ENCODE results near the gene KISS1.

KISS1 gene

GRCh38 chr1:204190212-204191211 is 5.8 kb downstream of the KISS1 start:
- peak; percentile 65 for DNase-seq

GRCh38 chr1:204188959-204189639 is 7.2 kb downstream of the KISS1 start:
- DNase-seq, result no peak

GRCh38 chr1:204186597-204186996 is 9.7 kb downstream of the KISS1 start:
- no peak for DNase-seq

- no peak for DNase-seq
These were observed 15.2 kb downstream of the KISS1 start for GRCh38 chr1:204181116-204181515.

- DNase-seq, result no peak
These were observed 16.2 kb downstream of the KISS1 start for GRCh38 chr1:204180133-204180532.

GRCh38 chr1:204178487-204179281 is 17.6 kb downstream of the KISS1 start:
- DNase-seq, result no peak

GRCh38 chr1:204177133-204177532 is 19.2 kb downstream of the KISS1 start:
- no peak for DNase-seq

GRCh38 chr1:204176049-204176448 is 20.2 kb downstream of the KISS1 start:
- no peak for DNase-seq

GRCh38 chr1:204174958-204175357 is 21.3 kb downstream of the KISS1 start:
- no peak for DNase-seq

GRCh38 chr1:204172404-204173029 is 23.8 kb downstream of the KISS1 start:
- DNase-seq, result no peak

GRCh38 chr1:204171751-204172178 is 24.5 kb downstream of the KISS1 start:
- peak; percentile 85 for DNase-seq

- no peak for DNase-seq
These were observed 25.7 kb downstream of the KISS1 start for GRCh38 chr1:204170494-204171155.

- no peak for DNase-seq
These were observed 26.4 kb downstream of the KISS1 start for GRCh38 chr1:204169858-204170257.

- DNase-seq, result no peak
These were observed 28.6 kb downstream of the KISS1 start for GRCh38 chr1:204167730-204168129.

GRCh38 chr1:204166219-204166618 is 30.1 kb downstream of the KISS1 start, which contains the start of gene REN:
TSS of gene REN (minus strand) at chr1:204166337. CDS start at chr1:204166293, 44 bp downstream.
- no peak for DNase-seq

- DNase-seq, result peak; percentile 62
These were observed 33.7 kb downstream of the KISS1 start for GRCh38 chr1:204162494-204163074.

- DNase-seq, result no peak
These were observed 34.4 kb downstream of the KISS1 start for GRCh38 chr1:204161609-204162493.

GRCh38 chr1:204157962-204158361 is 38.3 kb downstream of the KISS1 start:
- no peak for DNase-seq

- DNase-seq, result no peak
These were observed 40.4 kb downstream of the KISS1 start for GRCh38 chr1:204155881-204156280.

GRCh38 chr1:204154568-204155255 is 41.6 kb downstream of the KISS1 start:
- no peak for DNase-seq

Measured in fibroblast of skin of right biceps (primary cell).